ENCODE data around the gene DNAAF8. TPM values are rescaled to one million over a fixed set of nuclear protein-coding genes. Genes with fewer than 3 reads are reported as not detected.

DNAAF8 gene
- total RNA-seq, 1 donor from 2014 or later: 1.2 TPM

DNA sequence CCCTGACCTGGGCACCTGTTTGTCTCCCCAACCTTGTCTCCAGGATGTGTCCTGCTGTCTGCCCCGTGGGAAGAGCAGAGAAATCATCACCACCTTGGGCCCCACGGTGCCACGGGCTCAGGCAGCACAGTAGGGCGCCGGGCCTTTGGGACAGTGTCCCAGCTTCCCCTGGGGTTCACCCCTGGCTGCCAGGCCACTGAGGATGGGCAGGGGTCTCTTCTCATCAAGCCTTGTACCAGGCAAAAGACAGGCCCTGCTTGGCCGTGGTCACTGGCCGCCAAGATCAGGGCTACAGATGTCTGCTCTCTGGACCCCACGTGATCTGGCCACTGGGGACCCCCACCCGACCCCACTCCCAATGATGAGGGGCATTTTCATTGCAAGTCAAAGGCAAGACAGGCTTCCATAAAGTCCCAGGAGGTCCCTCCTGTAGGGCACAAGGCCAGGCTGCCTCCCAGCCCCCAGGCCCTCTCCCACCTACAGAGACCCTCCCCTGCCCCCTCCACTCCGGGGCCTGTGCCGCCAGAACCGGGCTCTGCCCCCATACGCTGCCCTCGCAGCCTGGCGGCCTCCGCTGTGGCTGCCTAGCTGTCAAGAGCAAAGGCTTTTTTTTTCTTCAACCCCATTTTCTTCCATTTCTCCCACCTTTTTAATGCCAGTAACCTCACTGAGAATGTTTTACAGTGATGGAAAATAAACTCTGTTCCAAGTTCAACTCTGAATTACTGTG lies 14.5 kb downstream of the DNAAF8 start:
- TF ChIP-seq CTCF (IDR thresholded peaks at IDR 0.05): no peak
- no peak for DNase-seq (ENCODE audit: extremely low spot score, unreplicated experiment)
- Mint-ChIP-seq H3K9me3 (ENCODE audit: unreplicated experiment) (no peaks in the 10 kb centered on the region), H3K4me3 (ENCODE audit: unreplicated experiment) (no peak overlapping the region), H3K36me3 (ENCODE audit: unreplicated experiment) (peaks cover 7% of the 10 kb centered on the region), H3K4me1 (ENCODE audit: unreplicated experiment) (no peaks in the 10 kb centered on the region), H3K27ac (ENCODE audit: unreplicated experiment) (no peak overlapping the region), H3K27me3 (ENCODE audit: unreplicated experiment) (no peaks in the 10 kb centered on the region)

GRCh38 chr16:4749700-4750257 lies 15.4 kb downstream of the DNAAF8 start:
- TF ChIP-seq CTCF (IDR thresholded peaks at IDR 0.05): no peak
- DNase-seq (ENCODE audit: extremely low spot score, unreplicated experiment): no peak
- H3K27ac Mint-ChIP-seq (ENCODE audit: unreplicated experiment): no peak overlapping the region
- no peak overlapping the region for H3K4me3 Mint-ChIP-seq (ENCODE audit: unreplicated experiment)
- H3K36me3 Mint-ChIP-seq (ENCODE audit: unreplicated experiment): peaks cover 7% of the 10 kb centered on the region
- H3K9me3 Mint-ChIP-seq (ENCODE audit: unreplicated experiment): no peaks in the 10 kb centered on the region
- no peaks in the 10 kb centered on the region for H3K27me3 Mint-ChIP-seq (ENCODE audit: unreplicated experiment)
- H3K4me1 Mint-ChIP-seq (ENCODE audit: unreplicated experiment): no peaks in the 10 kb centered on the region

- H3K9me3 Mint-ChIP-seq (ENCODE audit: unreplicated experiment): no peaks in the 10 kb centered on the region
- no peaks in the 10 kb centered on the region for H3K4me1 Mint-ChIP-seq (ENCODE audit: unreplicated experiment)
- H3K36me3 Mint-ChIP-seq (ENCODE audit: unreplicated experiment): peaks cover 17% of the 10 kb centered on the region
- no peak overlapping the region for H3K4me3 Mint-ChIP-seq (ENCODE audit: unreplicated experiment)
- no peaks in the 10 kb centered on the region for H3K27me3 Mint-ChIP-seq (ENCODE audit: unreplicated experiment)
- DNase-seq (ENCODE audit: extremely low spot score, unreplicated experiment): no peak
- no peak for TF ChIP-seq CTCF (IDR thresholded peaks at IDR 0.05)
- no peak overlapping the region for H3K27ac Mint-ChIP-seq (ENCODE audit: unreplicated experiment)
These were observed 16.6 kb downstream of the DNAAF8 start for GRCh38 chr16:4750896-4751295.

GRCh38 chr16:4752351-4753100 lies 18.2 kb downstream of the DNAAF8 start:
- Mint-ChIP-seq H3K36me3 (ENCODE audit: unreplicated experiment) (peaks cover 18% of the 10 kb centered on the region), H3K27me3 (ENCODE audit: unreplicated experiment) (no peaks in the 10 kb centered on the region), H3K4me1 (ENCODE audit: unreplicated experiment) (no peaks in the 10 kb centered on the region), H3K27ac (ENCODE audit: unreplicated experiment) (no peak overlapping the region), H3K4me3 (ENCODE audit: unreplicated experiment) (no peak overlapping the region), H3K9me3 (ENCODE audit: unreplicated experiment) (no peaks in the 10 kb centered on the region)
- no peak for DNase-seq (ENCODE audit: extremely low spot score, unreplicated experiment)
- TF ChIP-seq CTCF (IDR thresholded peaks at IDR 0.05): no peak

DNA sequence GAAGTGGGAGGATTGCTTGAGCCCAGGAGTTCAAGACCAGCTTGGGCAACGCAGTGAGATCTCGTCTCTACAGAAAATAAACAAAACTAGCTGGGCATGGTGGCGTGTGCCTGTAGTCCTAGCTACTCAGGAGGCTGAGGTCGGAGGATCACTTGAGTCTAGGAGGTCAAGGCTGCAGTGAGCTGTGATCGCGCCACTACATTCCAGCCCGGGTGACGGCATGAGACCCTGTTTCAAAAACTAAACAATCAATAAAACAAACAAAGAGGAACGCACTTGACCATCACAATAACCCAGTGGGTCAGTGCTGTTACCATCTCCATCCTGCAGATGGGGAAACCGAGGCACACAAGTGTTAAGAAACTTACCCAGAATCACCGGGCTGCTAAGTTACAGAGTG lies 18.9 kb downstream of the DNAAF8 start:
- no peak overlapping the region for H3K27ac Mint-ChIP-seq (ENCODE audit: unreplicated experiment)

More for the DNA sequence above, 18.9 kb downstream of the DNAAF8 start:
- H3K4me1 Mint-ChIP-seq (ENCODE audit: unreplicated experiment): no peaks in the 10 kb centered on the region
- no peak for DNase-seq (ENCODE audit: extremely low spot score, unreplicated experiment)
- peaks cover 18% of the 10 kb centered on the region for H3K36me3 Mint-ChIP-seq (ENCODE audit: unreplicated experiment)
- H3K27me3 Mint-ChIP-seq (ENCODE audit: unreplicated experiment): no peaks in the 10 kb centered on the region
- no peaks in the 10 kb centered on the region for H3K9me3 Mint-ChIP-seq (ENCODE audit: unreplicated experiment)
- no peak overlapping the region for H3K4me3 Mint-ChIP-seq (ENCODE audit: unreplicated experiment)
- TF ChIP-seq CTCF (IDR thresholded peaks at IDR 0.05): no peak
